IMR-90 (cell line): ENCODE data around the gene CABP4. TPM values are rescaled to one million over a fixed set of nuclear protein-coding genes. Genes with fewer than 3 reads are reported as not detected.
A peak's percentile ranks its signal among the peaks of the same experiment; 100 is the strongest.

Experiments used
- ATAC-seq: fragments of 200-7000 bp; cut with Tn5 transposase; 2 replicates; pipeline ENCODE4 v1.9.1; 2020; ENCODE audit warnings: low read depth, mild to moderate bottlenecking, moderate library complexity
- BruUV-seq: library from RNA; stranded (reverse); fragments of 400-500 nt; replicated peaks from 2 replicates; lab custom pipeline; 2021; lab: Mats Ljungman, UMichigan
- CTCF ChIA-PET: fragments of 300-600 bp; formaldehyde crosslinking; extraction: SDS; loops from one replicate; lab custom pipeline; 2021; ENCODE audit warnings: antibody characterized with exemption; lab: Yijun Ruan, JAX
- POLR2A ChIA-PET: fragments of 300-600 bp; sonication (Branson Sonifier 250); formaldehyde crosslinking; loops from one replicate; lab custom pipeline; 2022; ENCODE audit warnings: antibody characterized with exemption; ENCODE audit not compliant: unreplicated experiment; lab: Charles Lee
- DNase-seq: peaks from one replicate; pipeline ENCODE4 v3.0.0; 2013
- H2AFZ ChIP-seq: replicated peaks from 2 replicates; pipeline ENCODE3; 2013; ENCODE audit warnings: low read length, mild to moderate bottlenecking; ENCODE audit not compliant: poor library complexity
- H2AK5ac ChIP-seq: 2 replicates; pipeline ENCODE4 v1.6.1; 2013; ENCODE audit warnings: low read depth, low read length, inconsistent platforms
- H2AK9ac ChIP-seq: replicated peaks from 2 replicates; pipeline ENCODE3; 2013; ENCODE audit warnings: mild to moderate bottlenecking, low read depth, low read length, moderate library complexity; ENCODE audit not compliant: poor library complexity
- H2BK120ac ChIP-seq: 2 replicates; pipeline ENCODE4 v1.6.1; 2013; ENCODE audit warnings: low read depth, low read length, inconsistent platforms
- H2BK15ac ChIP-seq: 3 replicates; pipeline ENCODE4 v1.6.1; 2013; ENCODE audit warnings: low read depth, low read length, inconsistent platforms
- H2BK20ac ChIP-seq: 2 replicates; pipeline ENCODE4 v1.6.1; 2013; ENCODE audit warnings: low read depth, mild to moderate bottlenecking, inconsistent platforms, low read length, moderate library complexity
- H2BK5ac ChIP-seq: 2 replicates; pipeline ENCODE4 v1.6.1; 2013; ENCODE audit warnings: mild to moderate bottlenecking, low read depth, low read length, inconsistent platforms; ENCODE audit not compliant: poor library complexity, severe bottlenecking
- H3K14ac ChIP-seq: replicated peaks from 2 replicates; pipeline ENCODE4 v1.6.1; 2013; ENCODE audit warnings: low read depth, low read length, inconsistent platforms
- H3K18ac ChIP-seq: 2 replicates; pipeline ENCODE4 v1.6.1; 2013; ENCODE audit warnings: low read depth, low read length, control low read depth
- H3K23ac ChIP-seq: 2 replicates; pipeline ENCODE4 v1.6.1; 2013; ENCODE audit warnings: low read depth, low read length, inconsistent platforms
- H3K27ac ChIP-seq: 2 replicates; pipeline ENCODE4 v1.5.1; 2013; ENCODE audit warnings: mild to moderate bottlenecking, control low read depth, low read length; ENCODE audit not compliant: insufficient read depth
- H3K27me3 ChIP-seq: 2 replicates; pipeline ENCODE4 v1.6.1; 2013; ENCODE audit warnings: low read length; ENCODE audit not compliant: control insufficient read depth, insufficient read depth
- H3K36me3 ChIP-seq: 2 replicates; pipeline ENCODE4 v1.6.1; 2013; ENCODE audit warnings: low read length, mixed read lengths; ENCODE audit not compliant: control insufficient read depth, insufficient read depth
- H3K4ac ChIP-seq: 2 replicates; pipeline ENCODE4 v1.6.1; 2013; ENCODE audit warnings: low read depth, low read length, inconsistent platforms
- H3K4me1 ChIP-seq: 2 replicates; pipeline ENCODE4 v1.6.1; 2013; ENCODE audit warnings: low read length, mixed read lengths; ENCODE audit not compliant: control insufficient read depth, insufficient read depth
- H3K4me2 ChIP-seq: 2 replicates; pipeline ENCODE4 v1.6.1; 2013; ENCODE audit warnings: low read depth, mild to moderate bottlenecking, control low read depth, low read length, moderate library complexity
- H3K4me3 ChIP-seq: 2 replicates; pipeline ENCODE4 v1.5.1; 2013; ENCODE audit warnings: low read depth, mild to moderate bottlenecking, control low read depth, low read length, moderate library complexity; ENCODE audit not compliant: insufficient read depth
- H3K56ac ChIP-seq: 2 replicates; pipeline ENCODE4 v1.6.1; 2013; ENCODE audit warnings: low read length, inconsistent platforms; ENCODE audit not compliant: insufficient read depth; ENCODE audit errors: extremely low read depth
- H3K79me1 ChIP-seq, 2 experiments: 2 replicates each; pipeline ENCODE4 v1.6.1; 2013; ENCODE audit warnings: low read length in 2 of 2, inconsistent platforms in 1 of 2, low read depth in 1 of 2
- H3K9ac ChIP-seq: 2 replicates; pipeline ENCODE4 v1.6.1; 2013; ENCODE audit warnings: low read depth, low read length, control low read depth
- H3K9me1 ChIP-seq: 2 replicates; pipeline ENCODE4 v1.6.1; 2013; ENCODE audit warnings: low read length, inconsistent platforms; ENCODE audit not compliant: insufficient read depth
- H3K9me3 ChIP-seq: 2 replicates; pipeline ENCODE4 v1.6.1; 2013; ENCODE audit warnings: low read length; ENCODE audit not compliant: control insufficient read depth, insufficient read depth
- H4K20me1 ChIP-seq: 2 replicates; pipeline ENCODE4 v1.6.1; 2013; ENCODE audit warnings: low read length, inconsistent platforms; ENCODE audit not compliant: insufficient read depth
- H4K5ac ChIP-seq: 2 replicates; pipeline ENCODE4 v1.6.1; 2013; ENCODE audit warnings: mild to moderate bottlenecking, low read depth, low read length, control low read depth
- H4K8ac ChIP-seq, 2 experiments: 2 replicates each; pipeline ENCODE4 v1.6.1; 2013; ENCODE audit warnings: low read depth in 2 of 2, low read length in 2 of 2, control low read depth in 1 of 2, inconsistent platforms in 1 of 2
- H4K91ac ChIP-seq: 2 replicates; pipeline ENCODE4 v1.6.1; 2013; ENCODE audit warnings: low read depth, low read length, inconsistent platforms; ENCODE audit not compliant: insufficient read depth
- BHLHE40 ChIP-seq: fragments of 150-350 bp; IDR thresholded peaks from 2 replicates; pipeline ENCODE4 v1.6.1; 2016; ENCODE audit warnings: mild to moderate bottlenecking, low read depth, low read length
- CHD1 ChIP-seq: IDR thresholded peaks from 2 replicates; pipeline ENCODE4 v1.6.1; 2012; ENCODE audit warnings: low read depth, low read length, improper control_type of control experiment
- MAFK ChIP-seq: IDR thresholded peaks from 2 replicates; pipeline ENCODE4 v1.6.1; 2012; ENCODE audit warnings: low read depth, low read length, improper control_type of control experiment
- MAZ ChIP-seq: IDR thresholded peaks from 2 replicates; pipeline ENCODE4 v1.6.1; 2012; ENCODE audit warnings: low read depth, mild to moderate bottlenecking, low read length, improper control_type of control experiment, moderate library complexity, borderline replicate concordance
- MXI1 ChIP-seq: IDR thresholded peaks from 2 replicates; pipeline ENCODE4 v1.6.1; 2012; ENCODE audit warnings: low read depth, mild to moderate bottlenecking, low read length, moderate library complexity, borderline replicate concordance
- NFE2L2 ChIP-seq: fragments of 150-350 bp; IDR thresholded peaks from 2 replicates; pipeline ENCODE4 v1.6.1; 2016; ENCODE audit warnings: low read depth, mild to moderate bottlenecking, low read length
- POLR2A ChIP-seq: IDR thresholded peaks from 2 replicates; pipeline ENCODE4 v1.6.1; 2012; ENCODE audit warnings: mild to moderate bottlenecking, low read depth, low read length
- RAD21 ChIP-seq: IDR thresholded peaks from 2 replicates; pipeline ENCODE4 v1.6.1; 2012; ENCODE audit warnings: low read length, improper control_type of control experiment
- SMC3 ChIP-seq: fragments of 150-350 bp; IDR thresholded peaks from 2 replicates; pipeline ENCODE4 v1.6.1; 2016; ENCODE audit warnings: low read depth, mild to moderate bottlenecking, antibody characterized with exemption, low read length, moderate library complexity
- WGBS, 2 experiments: methylation state at CpG; one replicate each; pipeline versions ENCODE4 v1.1.5 to v1.1.7; 2013; ENCODE audit warnings: missing lambda C conversion rate in 2 of 2; ENCODE audit not compliant: insufficient read length in 1 of 2; ENCODE audit errors: extremely low coverage in 2 of 2; 5-methylcytosine and 5-hydroxymethylcytosine counted together
- dilution Hi-C: fragments of 300-500 bp; cut with HindIII; formaldehyde crosslinking; loops from one replicate; pipeline ENCODE4 v1.14.3; 2018; ENCODE audit warnings: low sequenced_read_pairs; ENCODE audit not compliant: unreplicated experiment
- in situ Hi-C: fragments of 300-500 bp; cut with MboI; formaldehyde crosslinking; loops from 3 replicates; pipeline ENCODE4 v1.14.3; 2019; ENCODE audit warnings: low sequenced_read_pairs, inconsistent platforms, mixed read lengths
- intact Hi-C: fragments of 100-400 bp; cut with micrococcal nuclease; formaldehyde crosslinking; loops from 2 replicates; pipeline ENCODE4 v1.10.0; 2022
- polyA plus RNA-seq, 3 experiments: library from polyadenylated mRNA; depleted of rRNA; stranded (reverse); fragments of >200 nt; gene quantifications; 2 replicates each; pipeline ENCODE4 v1.2.3, GENCODE V29; 2012; ENCODE audit warnings: low replicate concordance in 1 of 3
- total RNA-seq: library from RNA; depleted of rRNA; stranded (reverse); fragments of >200 nt; gene quantifications from 2 replicates; pipeline ENCODE4 v1.2.3, GENCODE V29; 2012
- TF ChIP-seq, protein P1 (sequence below): fragments of 150-350 bp; IDR thresholded peaks from 2 replicates; pipeline ENCODE4 v1.6.1; 2017; ENCODE audit warnings: mild to moderate bottlenecking, antibody characterized with exemption, low read length, low read depth
- TF ChIP-seq, protein P2 (sequence below): fragments of 150-350 bp; IDR thresholded peaks from 2 replicates; pipeline ENCODE4 v1.6.1; 2016; ENCODE audit warnings: low read depth, mild to moderate bottlenecking, low read length, moderate library complexity, borderline replicate concordance

CABP4 gene
- total and polyA plus RNA-seq, 2 of the 4 experiments (the other 2 are of a cell fraction): not detected

DNA sequence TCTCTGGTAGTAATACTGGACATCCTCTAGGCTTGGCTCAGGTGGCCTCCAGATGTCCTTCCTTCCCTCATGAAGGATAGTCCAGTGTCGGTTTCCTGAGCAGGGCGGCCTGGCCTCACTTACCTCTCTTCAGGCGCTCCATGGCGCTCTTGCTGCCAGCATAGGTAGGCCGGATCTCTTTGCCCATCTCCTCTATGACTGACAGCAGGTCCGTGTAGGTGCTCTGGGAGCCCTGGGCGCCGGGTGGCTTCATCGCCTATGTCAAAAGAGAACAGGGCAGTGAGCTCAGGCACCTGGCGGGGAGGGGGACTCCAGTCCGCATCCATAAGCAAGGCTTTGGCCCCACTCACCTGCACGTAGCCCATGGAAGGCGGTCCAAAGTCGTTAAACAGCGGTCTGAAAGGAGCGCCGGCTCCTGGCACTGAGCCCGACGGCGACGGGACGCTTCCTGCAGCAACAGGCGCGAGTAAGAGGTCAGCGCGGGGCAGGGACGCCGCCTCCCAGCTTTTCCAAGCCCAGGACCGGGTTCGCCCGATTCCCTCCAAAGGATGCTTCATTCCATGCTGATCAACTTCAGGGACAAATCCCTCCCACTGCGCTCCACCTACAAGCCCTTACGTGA lies 52.2 kb downstream of the CABP4 start (continued):
- no peak for TF ChIP-seq CHD1

DNA sequence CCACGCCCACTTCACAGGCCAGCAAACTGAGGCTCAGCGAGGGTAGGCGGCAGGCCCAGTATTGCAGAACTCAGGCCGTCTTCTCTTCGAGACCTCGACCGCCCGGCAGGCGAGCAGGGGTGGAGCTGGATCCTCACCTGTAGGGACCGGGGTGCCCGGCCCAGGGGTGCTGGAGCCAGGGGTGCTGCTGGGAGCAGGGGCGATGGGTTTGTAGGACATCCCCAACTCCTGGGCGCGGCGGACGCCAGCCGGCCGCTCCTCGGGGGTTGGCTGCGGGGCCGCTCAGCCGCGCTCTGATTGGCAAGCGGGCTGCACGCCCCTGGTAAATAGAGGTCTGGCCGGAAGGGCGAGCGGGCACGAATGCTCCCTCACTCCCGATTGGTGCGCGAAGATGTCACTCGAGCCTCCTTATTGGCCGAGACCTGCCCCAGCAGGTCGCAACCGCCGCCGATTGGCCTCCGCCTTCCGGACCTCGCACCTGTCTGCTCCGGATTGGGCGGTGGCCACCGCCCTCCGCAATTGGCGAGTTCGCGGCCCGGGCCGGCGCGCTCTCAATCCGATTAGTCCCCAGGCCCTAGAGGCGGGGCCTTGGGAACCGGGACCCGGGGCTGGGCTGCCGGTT lies 52.8 kb downstream of the CABP4 start, which contains the start of gene CDK2AP2:
Gene CDK2AP2, minus strand, starts transcription at position 299 of the 622 bp plus-strand sequence. Its CDS starts 80 bp downstream, at position 219.
- Histone ChIP-seq H3K4ac (peak within 1 kb of the TSS; percentile 78), H3K9me3 (no peaks in the 10 kb centered on the region), H3K18ac (no peak within 1 kb of the TSS), H4K8ac (peak within 1 kb of the TSS; percentile 92 to 93), H2BK5ac (peak within 1 kb of the TSS; percentile 78), H4K20me1 (no peaks in the 10 kb centered on the region), H3K4me2 (peak within 1 kb of the TSS; percentile 92), H3K9me1 (no peaks in the 10 kb centered on the region; the same call in 1 of the 2 replicates), H3K79me1 (peaks cover 0 to 30% of the 10 kb centered on the region in 2 experiments; a peak in 1 of 4 replicates), H3K4me1 (peaks cover 14% of the 10 kb centered on the region), H4K91ac (peak within 1 kb of the TSS; percentile 57; the same call in 1 of the 2 replicates), H2AK5ac (peak within 1 kb of the TSS; percentile 44; the same call in 1 of the 2 replicates), H3K27me3 (0 out of 2 replicates have a peak, but pooled peaks cover 2% of the 10 kb centered on the region), H3K36me3 (no peaks in the 10 kb centered on the region), H3K4me3 (peak within 1 kb of the TSS; percentile 88), H2AK9ac (peak within 1 kb of the TSS; percentile 95), H3K23ac (no peak within 1 kb of the TSS), H2BK15ac (no peak within 1 kb of the TSS), H3K9ac (peak within 1 kb of the TSS; percentile 63), H4K5ac (peak within 1 kb of the TSS; percentile 66), H2BK20ac (no peak within 1 kb of the TSS), H2BK120ac (peak within 1 kb of the TSS; percentile 49; the same call in 1 of the 2 replicates), H3K56ac (no peak within 1 kb of the TSS; the same call in 1 of the 2 replicates), H3K14ac (peak within 1 kb of the TSS; percentile 56), H2AFZ (peak within 1 kb of the TSS; percentile 99), H3K27ac (peak within 1 kb of the TSS; percentile 69)
- ChIA-PET CTCF (no interaction called here), POLR2A (no interaction called here)
- WGBS, 2 experiments: 0% methylated on average over 39 of the region's 57 CpGs; no CpG with 5 or more reads in 1 of the 2 experiments
- peak; percentile 100 for DNase-seq
- intact Hi-C loops (loop anchor here (1.0 to 2.0 kb wide), 3 partner anchors 75 to 161 kb away; partner anchors contain the start of genes GSTP1 and PPP1CA), dilution Hi-C loops (no loop called here), in situ Hi-C loops (no loop called here)
- ATAC-seq: peak; percentile 82
- no TSS peak for BruUV-seq
- TF ChIP-seq, protein P1, sequence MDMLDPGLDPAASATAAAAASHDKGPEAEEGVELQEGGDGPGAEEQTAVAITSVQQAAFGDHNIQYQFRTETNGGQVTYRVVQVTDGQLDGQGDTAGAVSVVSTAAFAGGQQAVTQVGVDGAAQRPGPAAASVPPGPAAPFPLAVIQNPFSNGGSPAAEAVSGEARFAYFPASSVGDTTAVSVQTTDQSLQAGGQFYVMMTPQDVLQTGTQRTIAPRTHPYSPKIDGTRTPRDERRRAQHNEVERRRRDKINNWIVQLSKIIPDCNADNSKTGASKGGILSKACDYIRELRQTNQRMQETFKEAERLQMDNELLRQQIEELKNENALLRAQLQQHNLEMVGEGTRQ: no peak
- TF ChIP-seq CHD1 (no peak), RAD21 (no peak), POLR2A (peak; percentile 28; the same call in 1 of the 2 replicates), MXI1 (peak; percentile 46; the same call in 1 of the 2 replicates), MAZ (no peak), MAFK (no peak), SMC3 (no peak), BHLHE40 (no peak), NFE2L2 (no peak)
- TF ChIP-seq, protein P2, sequence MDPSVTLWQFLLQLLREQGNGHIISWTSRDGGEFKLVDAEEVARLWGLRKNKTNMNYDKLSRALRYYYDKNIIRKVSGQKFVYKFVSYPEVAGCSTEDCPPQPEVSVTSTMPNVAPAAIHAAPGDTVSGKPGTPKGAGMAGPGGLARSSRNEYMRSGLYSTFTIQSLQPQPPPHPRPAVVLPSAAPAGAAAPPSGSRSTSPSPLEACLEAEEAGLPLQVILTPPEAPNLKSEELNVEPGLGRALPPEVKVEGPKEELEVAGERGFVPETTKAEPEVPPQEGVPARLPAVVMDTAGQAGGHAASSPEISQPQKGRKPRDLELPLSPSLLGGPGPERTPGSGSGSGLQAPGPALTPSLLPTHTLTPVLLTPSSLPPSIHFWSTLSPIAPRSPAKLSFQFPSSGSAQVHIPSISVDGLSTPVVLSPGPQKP: no peak
